Parathyroid adenoma (tissue), 2 donors: ENCODE results near the gene USP1.

Experiments
- H2AFZ ChIP-seq: fragments of 300-600 bp; sonication (generic); one replicate; pipeline ENCODE4 v1.7.0; 2017; ENCODE audit warnings: antibody characterized with exemption, mild to moderate bottlenecking
- H3K27ac ChIP-seq: fragments of 300-600 bp; sonication (generic); one replicate; pipeline ENCODE4 v1.7.0; 2017
- H3K27me3 ChIP-seq: fragments of 300-600 bp; sonication (generic); one replicate; pipeline ENCODE4 v1.7.0; 2017; ENCODE audit warnings: low read length; ENCODE audit not compliant: control insufficient read depth, insufficient read depth
- H3K36me3 ChIP-seq: fragments of 300-600 bp; sonication (generic); one replicate; pipeline ENCODE4 v1.7.0; 2017; ENCODE audit warnings: low read length; ENCODE audit not compliant: control insufficient read depth, insufficient read depth
- H3K4me1 ChIP-seq: fragments of 300-600 bp; sonication (generic); one replicate; pipeline ENCODE4 v1.7.0; 2017; ENCODE audit warnings: control low read depth
- H3K4me2 ChIP-seq: fragments of 300-600 bp; sonication (generic); one replicate; pipeline ENCODE4 v1.7.0; 2017; ENCODE audit warnings: low read length
- H3K4me3 ChIP-seq: fragments of 300-600 bp; sonication (generic); one replicate; pipeline ENCODE4 v1.7.0; 2017; ENCODE audit warnings: low read depth, low read length
- H3K79me2 ChIP-seq: fragments of 300-600 bp; sonication (generic); one replicate; pipeline ENCODE4 v1.7.0; 2017; ENCODE audit warnings: control low read depth
- H3K9ac ChIP-seq: fragments of 300-600 bp; sonication (generic); one replicate; pipeline ENCODE4 v1.7.0; 2017; ENCODE audit warnings: mild to moderate bottlenecking
- H3K9me3 ChIP-seq: fragments of 300-600 bp; sonication (generic); one replicate; pipeline ENCODE4 v1.7.0; 2017; ENCODE audit warnings: low read length; ENCODE audit not compliant: control insufficient read depth
- TF ChIP-seq, protein P1 (sequence below): fragments of 300-600 bp; sonication (generic); IDR thresholded peaks from one replicate; pipeline ENCODE4 v1.7.0; 2017; ENCODE audit warnings: antibody characterized with exemption, mild to moderate bottlenecking
- donor health status: primary hyperparathyroidism.

Gene USP1

DNA sequence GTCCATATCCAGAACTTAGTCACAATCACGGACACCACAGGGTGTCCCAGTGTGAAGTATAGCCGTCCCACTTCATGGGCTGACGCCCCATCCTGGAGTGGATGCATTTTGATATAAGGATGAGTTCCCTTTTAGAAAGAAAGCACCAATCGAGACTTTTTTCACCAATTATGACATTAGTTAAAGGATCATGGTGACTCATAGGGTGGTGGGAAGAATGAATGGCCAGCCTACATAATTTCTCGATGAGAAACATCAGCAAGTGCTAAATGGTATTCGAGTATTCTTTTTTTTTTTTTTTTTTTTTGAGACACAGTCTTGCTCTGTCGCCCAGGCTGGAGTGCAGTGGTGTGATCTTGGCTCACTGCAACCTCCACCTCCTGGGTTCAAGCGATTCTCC is 38.5 kb upstream of the USP1 start:
- H3K9me3 ChIP-seq = no peaks in the 10 kb centered on the region
- no peak overlapping the region for H3K9ac ChIP-seq
- H3K4me3 ChIP-seq = no peak overlapping the region
- TF ChIP-seq, protein P1, sequence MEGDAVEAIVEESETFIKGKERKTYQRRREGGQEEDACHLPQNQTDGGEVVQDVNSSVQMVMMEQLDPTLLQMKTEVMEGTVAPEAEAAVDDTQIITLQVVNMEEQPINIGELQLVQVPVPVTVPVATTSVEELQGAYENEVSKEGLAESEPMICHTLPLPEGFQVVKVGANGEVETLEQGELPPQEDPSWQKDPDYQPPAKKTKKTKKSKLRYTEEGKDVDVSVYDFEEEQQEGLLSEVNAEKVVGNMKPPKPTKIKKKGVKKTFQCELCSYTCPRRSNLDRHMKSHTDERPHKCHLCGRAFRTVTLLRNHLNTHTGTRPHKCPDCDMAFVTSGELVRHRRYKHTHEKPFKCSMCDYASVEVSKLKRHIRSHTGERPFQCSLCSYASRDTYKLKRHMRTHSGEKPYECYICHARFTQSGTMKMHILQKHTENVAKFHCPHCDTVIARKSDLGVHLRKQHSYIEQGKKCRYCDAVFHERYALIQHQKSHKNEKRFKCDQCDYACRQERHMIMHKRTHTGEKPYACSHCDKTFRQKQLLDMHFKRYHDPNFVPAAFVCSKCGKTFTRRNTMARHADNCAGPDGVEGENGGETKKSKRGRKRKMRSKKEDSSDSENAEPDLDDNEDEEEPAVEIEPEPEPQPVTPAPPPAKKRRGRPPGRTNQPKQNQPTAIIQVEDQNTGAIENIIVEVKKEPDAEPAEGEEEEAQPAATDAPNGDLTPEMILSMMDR = no peak
- no peaks in the 10 kb centered on the region for H3K36me3 ChIP-seq
- H3K4me1 ChIP-seq = no peaks in the 10 kb centered on the region
- no peaks in the 10 kb centered on the region for H3K27me3 ChIP-seq
- H3K79me2 ChIP-seq = no peaks in the 10 kb centered on the region
- no peak overlapping the region for H3K27ac ChIP-seq
- H2AFZ ChIP-seq = no peak overlapping the region
- H3K4me2 ChIP-seq = no peak overlapping the region

DNA sequence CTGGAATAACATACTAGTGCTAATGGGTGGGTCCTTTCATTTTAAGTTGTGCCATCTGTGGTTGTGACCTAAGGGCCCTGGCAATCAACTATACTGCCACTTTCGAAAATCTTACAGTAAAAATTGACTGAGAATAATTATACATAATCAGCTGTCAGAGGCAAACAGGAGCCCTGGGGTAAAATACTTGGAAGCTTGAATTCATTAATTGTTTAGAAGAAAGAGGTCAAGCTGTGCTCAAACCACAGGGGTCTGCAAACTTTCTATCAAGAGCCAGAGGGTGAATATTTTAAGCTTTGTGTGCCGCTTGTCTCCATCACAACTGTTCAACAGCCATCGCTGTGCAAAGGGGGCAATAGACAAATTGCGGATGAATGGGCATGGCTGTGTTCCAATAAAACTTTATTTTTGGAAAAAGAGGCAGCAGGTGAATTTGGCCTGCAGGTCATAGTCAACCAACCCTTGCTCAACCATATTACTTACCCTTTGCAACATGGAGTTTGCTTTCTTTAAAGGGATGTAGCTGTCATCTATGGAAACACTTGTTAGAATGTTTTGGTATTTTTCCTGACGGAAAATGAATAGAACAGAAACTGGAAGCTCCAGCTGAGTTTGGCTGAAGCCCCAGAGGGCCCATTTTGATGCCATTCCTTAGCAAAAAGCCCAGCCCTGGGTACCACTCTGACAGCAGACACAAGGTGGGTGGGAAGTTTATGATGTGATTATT is 35.7 kb upstream of the USP1 start:
- Histone ChIP-seq H3K27ac (no peak overlapping the region), H3K4me3 (no peak overlapping the region), H3K9me3 (no peaks in the 10 kb centered on the region), H2AFZ (no peak overlapping the region), H3K36me3 (no peaks in the 10 kb centered on the region), H3K9ac (no peak overlapping the region), H3K79me2 (no peaks in the 10 kb centered on the region), H3K4me2 (no peak overlapping the region), H3K4me1 (no peaks in the 10 kb centered on the region), H3K27me3 (no peaks in the 10 kb centered on the region)
- TF ChIP-seq, protein P1 = no peak

DNA sequence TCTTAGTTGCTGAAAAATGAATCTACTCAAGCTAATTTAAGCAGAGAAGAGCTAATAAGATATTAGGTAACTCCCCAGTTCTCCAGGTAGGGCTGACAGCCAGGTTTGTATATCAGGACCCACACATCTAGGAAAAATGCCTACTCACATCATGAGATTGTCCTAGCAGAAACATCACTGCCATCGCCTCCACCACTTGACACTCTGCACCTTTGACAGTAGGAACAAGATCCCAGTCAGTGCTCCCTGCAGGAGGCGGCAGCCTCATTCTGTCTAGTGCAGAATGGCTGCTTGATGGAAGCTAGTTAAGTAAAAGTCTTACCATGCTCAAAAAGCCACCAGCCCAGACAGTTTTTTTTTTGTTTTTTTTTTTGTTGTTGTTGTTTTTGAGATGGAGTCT is 31.6 kb upstream of the USP1 start:
- Histone ChIP-seq H3K36me3 (no peaks in the 10 kb centered on the region), H3K79me2 (no peaks in the 10 kb centered on the region), H3K4me1 (no peaks in the 10 kb centered on the region), H3K4me3 (no peak overlapping the region), H3K27ac (no peak overlapping the region), H3K4me2 (no peak overlapping the region), H3K9me3 (no peaks in the 10 kb centered on the region), H3K9ac (no peak overlapping the region), H2AFZ (no peak overlapping the region), H3K27me3 (no peaks in the 10 kb centered on the region)
- TF ChIP-seq, protein P1 = no peak

DNA sequence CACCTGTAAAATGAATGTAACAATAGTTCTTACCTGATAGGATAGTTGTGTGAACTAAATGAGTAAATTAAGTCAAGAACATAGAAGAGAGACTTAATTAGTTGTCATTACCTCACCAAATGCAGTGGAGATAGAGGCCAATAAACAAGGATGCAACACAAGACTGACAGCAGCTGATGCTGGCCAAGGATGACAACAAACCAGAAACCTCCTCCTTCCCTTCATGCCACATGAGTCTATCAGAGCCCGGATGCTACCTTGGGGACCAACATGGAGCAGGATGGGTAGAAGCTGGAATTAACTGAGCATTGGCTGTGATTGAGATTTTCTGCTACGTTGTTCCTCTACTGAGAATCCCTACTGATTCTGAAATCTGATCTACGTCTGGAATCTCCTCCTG is 30.3 kb upstream of the USP1 start:
- TF ChIP-seq, protein P1 = no peak
- Histone ChIP-seq H3K9ac (no peak overlapping the region), H3K4me2 (no peak overlapping the region), H3K27ac (no peak overlapping the region), H3K36me3 (no peaks in the 10 kb centered on the region), H3K4me3 (no peak overlapping the region), H3K9me3 (no peaks in the 10 kb centered on the region), H3K79me2 (no peaks in the 10 kb centered on the region), H2AFZ (no peak overlapping the region), H3K27me3 (no peaks in the 10 kb centered on the region), H3K4me1 (no peaks in the 10 kb centered on the region)

DNA sequence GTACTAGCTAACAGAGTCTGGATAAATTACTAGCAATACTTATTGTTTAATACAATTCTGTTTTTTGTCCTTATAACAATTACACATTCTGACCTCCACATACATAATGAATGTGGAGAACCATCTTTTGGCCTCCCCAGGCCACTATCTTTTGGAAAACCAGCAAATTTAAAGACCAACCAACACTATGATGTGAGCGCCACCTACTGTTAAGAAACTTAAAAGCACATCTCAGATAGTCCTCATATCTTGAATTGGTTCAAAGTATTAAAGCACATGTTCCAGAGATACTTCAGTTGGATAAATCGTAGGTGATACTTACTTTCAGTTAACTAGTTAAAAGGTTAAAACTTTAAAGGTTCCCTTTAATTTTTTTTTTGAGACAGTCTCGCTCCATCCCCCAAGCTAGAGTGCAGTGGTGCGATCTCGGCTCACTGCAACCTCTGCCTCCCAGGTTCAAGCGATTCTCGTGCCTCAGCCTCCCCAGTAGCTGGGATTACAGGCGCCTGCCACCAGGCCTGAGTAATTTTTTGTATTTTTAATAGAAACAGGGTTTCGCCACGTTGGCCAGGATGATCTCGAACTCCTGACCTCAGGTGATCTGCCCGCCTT is 29.3 kb upstream of the USP1 start:
- no peak overlapping the region for H3K4me2 ChIP-seq
- no peaks in the 10 kb centered on the region for H3K27me3 ChIP-seq
- H2AFZ ChIP-seq = no peak overlapping the region
- no peaks in the 10 kb centered on the region for H3K79me2 ChIP-seq
- H3K27ac ChIP-seq = no peak overlapping the region
- H3K36me3 ChIP-seq = no peaks in the 10 kb centered on the region
- H3K4me3 ChIP-seq = no peak overlapping the region
- TF ChIP-seq, protein P1 = peak; percentile 60
- no peaks in the 10 kb centered on the region for H3K9me3 ChIP-seq
- no peak overlapping the region for H3K9ac ChIP-seq
- no peaks in the 10 kb centered on the region for H3K4me1 ChIP-seq
